DMS153 treated with DMSO at 0.1 percent for 48 hours (cell line): ENCODE measurements around the gene S100A9.
"Not testable (repeated sequence)": the region's sequence is repeated elsewhere in the genome, so short reads cannot be mapped to it uniquely, and the experiment has no call there.

Experiments
- DNase-seq: peaks from one replicate; lab custom pipeline; 2025; ENCODE audit not compliant: unreplicated experiment; lab: John Stamatoyannopoulos, UW

Gene S100A9

GRCh38 chr1:153357853-153358690 lies at the start of gene S100A9:
Gene S100A9, plus strand, starts transcription at chr1:153357854. Its CDS starts 430 bp downstream, at chr1:153358284.
- DNase-seq: no peak

- DNase-seq: no peak
Observed at GRCh38 chr1:153308540-153308939, 49.1 kb upstream of the S100A9 start.

- no peak for DNase-seq
Observed at GRCh38 chr1:153309441-153309840, 48.2 kb upstream of the S100A9 start.

GRCh38 chr1:153310526-153310925 lies 47.1 kb upstream of the S100A9 start:
- DNase-seq: no peak

GRCh38 chr1:153312570-153313186 lies 45.0 kb upstream of the S100A9 start, which contains the start of gene PGLYRP3:
Gene PGLYRP3, minus strand, starts transcription at chr1:153312952. Its CDS starts 2,287 bp downstream, at chr1:153310665.
- no peak for DNase-seq

GRCh38 chr1:153313288-153313687 lies 44.4 kb upstream of the S100A9 start:
- no peak for DNase-seq

- not testable (repeated sequence) for DNase-seq
Observed at GRCh38 chr1:153314388-153314787, 43.3 kb upstream of the S100A9 start.

GRCh38 chr1:153316013-153316412 lies 41.6 kb upstream of the S100A9 start:
- DNase-seq: not testable (repeated sequence)

- not testable (repeated sequence) for DNase-seq
Observed at GRCh38 chr1:153318145-153318544, 39.5 kb upstream of the S100A9 start.

- DNase-seq: no peak
Observed at GRCh38 chr1:153322568-153322967, 35.1 kb upstream of the S100A9 start.

GRCh38 chr1:153324912-153325311 lies 32.7 kb upstream of the S100A9 start:
- no peak for DNase-seq

GRCh38 chr1:153333902-153334301 lies 23.8 kb upstream of the S100A9 start:
- no peak for DNase-seq

- DNase-seq: no peak
Observed at GRCh38 chr1:153336650-153337049, 21.0 kb upstream of the S100A9 start.

GRCh38 chr1:153337980-153338853 lies 19.4 kb upstream of the S100A9 start:
- DNase-seq: no peak

- DNase-seq: no peak
Observed at GRCh38 chr1:153339802-153340201, 17.9 kb upstream of the S100A9 start.

- no peak for DNase-seq
Observed at GRCh38 chr1:153340356-153340755, 17.3 kb upstream of the S100A9 start.

GRCh38 chr1:153341431-153341934 lies 16.2 kb upstream of the S100A9 start:
- no peak for DNase-seq

- DNase-seq: no peak
Observed at GRCh38 chr1:153342178-153342577, 15.5 kb upstream of the S100A9 start.

- no peak for DNase-seq
Observed at GRCh38 chr1:153343040-153343681, 14.5 kb upstream of the S100A9 start.
